BJ (cell line): Measurements from ENCODE around the gene NPHS2. TPM values are rescaled to one million over a fixed set of nuclear protein-coding genes. Genes with fewer than 3 reads are reported as not detected.

ENCODE experiments used
- CTCF ChIA-PET: fragments of 350-600 bp; formaldehyde crosslinking; extraction: SDS; loops from one replicate; lab custom pipeline; 2021; ENCODE audit warnings: antibody characterized with exemption, inconsistent platforms; lab: Yijun Ruan, JAX
- POLR2A ChIA-PET: fragments of 300-600 bp; sonication (Branson Sonifier 250); formaldehyde crosslinking; extraction: SDS; loops from one replicate; lab custom pipeline; 2021; ENCODE audit warnings: antibody characterized with exemption; lab: Charles Lee
- DNase-seq: peaks from one replicate; pipeline ENCODE4 v3.0.0-alpha.2; 2011; ENCODE audit warnings: low read depth
- H3K27me3 ChIP-seq: 2 replicates; pipeline ENCODE4 v1.6.0; 2011; ENCODE audit warnings: low read length; ENCODE audit not compliant: control insufficient read depth, insufficient read depth
- H3K36me3 ChIP-seq: 2 replicates; pipeline ENCODE4 v1.5.1; 2011; ENCODE audit warnings: low read length; ENCODE audit not compliant: control insufficient read depth, insufficient read depth
- H3K4me3 ChIP-seq: 2 replicates; pipeline ENCODE4 v1.5.1; 2011; ENCODE audit warnings: low read depth, mild to moderate bottlenecking, control low read depth, low read length
- CTCF ChIP-seq: IDR thresholded peaks from 2 replicates; pipeline ENCODE4 v1.5.1; 2011; ENCODE audit warnings: low read depth, mild to moderate bottlenecking, control low read depth, inconsistent platforms, low read length, moderate library complexity; ENCODE audit not compliant: insufficient read depth
- polyA plus RNA-seq: library from polyadenylated mRNA; depleted of rRNA; stranded (reverse); fragments of >200 nt; gene quantifications from 2 replicates; pipeline ENCODE4 v1.2.3, GENCODE V29; 2011

NPHS2 gene
- polyA plus RNA-seq, 1 experiment: not detected

DNA sequence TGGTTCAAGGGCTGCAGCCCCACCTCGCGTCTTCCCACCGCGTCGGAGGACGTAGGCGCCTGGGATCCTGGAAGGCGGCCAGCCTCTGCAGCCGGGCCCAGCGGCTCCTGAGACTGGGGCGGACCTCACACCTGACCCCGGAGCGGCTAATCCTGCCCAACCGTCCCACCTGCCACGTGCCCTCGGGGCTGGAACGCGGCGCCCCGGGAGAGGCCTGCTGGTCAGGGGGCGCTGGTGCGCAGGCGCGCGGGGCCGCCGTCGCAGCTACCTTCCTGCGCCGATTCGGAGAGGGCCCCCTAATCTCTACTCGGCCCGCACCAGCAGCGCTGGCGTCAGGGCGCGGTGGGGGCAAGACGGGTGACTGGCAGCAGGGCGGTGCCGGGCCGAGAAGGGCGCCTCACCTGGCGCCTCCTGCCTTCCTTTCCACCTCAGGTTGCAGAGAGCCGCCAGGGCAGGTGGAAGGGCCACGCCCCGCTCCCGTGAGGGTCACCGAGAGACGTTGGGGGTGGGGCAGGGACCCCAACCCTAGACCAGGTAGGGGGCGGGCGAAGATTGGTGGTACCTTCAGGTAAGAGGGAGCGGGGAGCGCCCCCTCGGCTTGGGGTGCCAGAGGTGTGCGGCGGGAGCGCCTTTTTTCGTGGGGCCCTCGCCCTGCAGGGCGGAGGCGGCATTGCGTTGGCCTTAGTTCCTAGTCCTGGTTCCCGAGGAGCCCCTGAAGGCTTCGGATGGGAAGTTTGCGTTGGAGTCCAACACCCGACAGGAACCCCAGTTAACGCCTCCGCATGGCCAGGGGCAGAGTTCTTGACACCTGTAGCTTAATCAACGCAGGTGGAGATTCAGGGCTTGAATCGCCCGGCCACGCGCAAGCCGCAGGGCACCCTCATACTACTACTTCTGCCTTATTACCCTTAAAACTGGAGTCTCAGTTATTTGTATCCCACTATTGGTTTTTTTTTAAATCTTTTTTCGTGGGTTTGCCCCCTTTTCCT, 16.1 kb upstream of the NPHS2 start, which contains the start of gene TDRD5:
Gene TDRD5 (plus strand): TSS at position 241 of the 989 bp plus-strand sequence. CDS start 784 bp downstream, outside the sequence.
- Histone ChIP-seq H3K4me3 (no peak within 1 kb of the TSS; the same call in 1 of the 2 replicates), H3K36me3 (no peaks in the 10 kb centered on the region), H3K27me3 (peaks cover 6% of the 10 kb centered on the region)
- ChIA-PET POLR2A (no interaction called here), CTCF (interaction anchor here (0.7 kb wide), 1 partner anchor 17 kb away, joined by 3 read pairs; no protein-coding TSS in a partner anchor)
- DNase-seq: no peak
- TF ChIP-seq CTCF: no peak

GRCh38 chr1:179591253-179591591, 15.5 kb upstream of the NPHS2 start:
- no peak overlapping the region; the same call in 1 of the 2 replicates for H3K4me3 ChIP-seq
- POLR2A ChIA-PET: no interaction called here

GRCh38 chr1:179590671-179591070, 14.9 kb upstream of the NPHS2 start:
- ChIA-PET CTCF (no interaction called here), POLR2A (no interaction called here)
- no peak for DNase-seq
- Histone ChIP-seq H3K27me3 (peaks cover 6% of the 10 kb centered on the region), H3K36me3 (no peaks in the 10 kb centered on the region), H3K4me3 (no peak overlapping the region)
- TF ChIP-seq CTCF: no peak

More at GRCh38 chr1:179591253-179591591, 15.5 kb upstream of the NPHS2 start:
- H3K36me3 ChIP-seq: no peaks in the 10 kb centered on the region
- peaks cover 6% of the 10 kb centered on the region for H3K27me3 ChIP-seq
- CTCF ChIA-PET: interaction anchor here (0.7 kb wide), 1 partner anchor 18 kb away, joined by 3 read pairs; no protein-coding TSS in a partner anchor
- DNase-seq: no peak
- no peak for TF ChIP-seq CTCF

GRCh38 chr1:179589509-179589908, 13.8 kb upstream of the NPHS2 start:
- no peak for DNase-seq
- no peak for TF ChIP-seq CTCF
- ChIA-PET POLR2A (no interaction called here), CTCF (no interaction called here)
- H3K27me3 ChIP-seq: peaks cover 9% of the 10 kb centered on the region
- no peaks in the 10 kb centered on the region for H3K36me3 ChIP-seq
- H3K4me3 ChIP-seq: no peak overlapping the region

DNA sequence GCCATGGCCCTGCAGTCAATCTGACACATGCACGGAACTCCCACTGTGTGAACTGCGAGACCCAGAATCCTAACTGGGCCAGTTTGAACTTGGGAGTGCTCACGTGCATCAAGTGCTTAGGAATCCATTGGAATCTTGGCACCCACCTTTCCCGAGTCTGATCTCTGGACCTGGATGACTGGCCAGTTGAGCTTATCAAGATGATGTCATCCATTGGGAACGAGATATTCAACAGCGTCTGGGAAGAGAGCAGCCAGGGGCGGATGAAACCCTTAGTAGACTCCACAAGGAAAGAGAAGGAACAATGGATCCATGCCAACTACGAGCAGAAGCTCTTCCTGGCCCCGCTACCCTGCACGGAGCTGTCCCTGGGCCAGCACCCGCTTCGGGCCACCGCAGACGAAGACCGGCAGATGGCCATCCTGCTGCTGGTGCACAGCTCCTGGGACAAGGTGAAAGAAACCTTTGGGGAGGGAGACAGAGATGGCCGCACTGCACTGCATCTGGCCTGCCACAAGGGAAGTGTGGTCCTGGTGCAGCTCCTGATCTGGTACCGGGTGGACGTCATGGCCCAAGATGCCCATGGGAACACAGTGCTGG, 12.8 kb upstream of the NPHS2 start:
- CTCF ChIA-PET: no interaction called here
- Histone ChIP-seq H3K4me3 (no peak overlapping the region), H3K36me3 (no peaks in the 10 kb centered on the region), H3K27me3 (peaks cover 9% of the 10 kb centered on the region)
- POLR2A ChIA-PET: no interaction called here
- DNase-seq: no peak
- no peak for TF ChIP-seq CTCF
